Measurements from ENCODE around the gene NEFH. TPM values are rescaled to one million over a fixed set of nuclear protein-coding genes. Genes with fewer than 3 reads are reported as not detected.

The NEFH gene
- polyA plus RNA-seq, 3 donors = 9.9 to 12.2 (median 11.7) TPM

DNA sequence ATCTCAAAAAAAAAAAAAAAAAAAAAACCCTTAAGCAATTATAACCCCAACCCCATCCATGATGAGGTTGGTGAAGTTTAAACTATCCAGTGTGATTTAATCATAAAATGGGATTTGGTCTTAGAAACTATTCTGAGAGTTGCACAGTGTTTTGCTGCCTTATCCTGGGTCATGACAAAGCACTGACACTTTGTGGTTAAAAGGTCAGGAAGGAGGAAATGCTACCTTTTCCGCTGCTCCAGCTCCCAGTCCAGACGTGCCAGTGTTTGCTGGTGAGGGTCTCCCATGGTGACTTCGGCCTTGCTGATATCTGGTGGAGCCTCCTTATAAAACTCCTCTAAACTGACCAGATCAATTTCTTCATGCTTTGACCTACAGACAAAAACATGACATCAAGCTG, 59.1 kb downstream of the NEFH start:
- DNase-seq (ENCODE audit: low read depth in 3 of 3, low spot score in 2 of 3) = no peak

Other genes starting within 250 kb of the NEFH start
- 10 to 100 TPM; 18.9 to 23.9 (median 22.5) TPM for gene RHBDD3, start 212.2 kb upstream of the NEFH start, polyA plus RNA-seq (ENCODE audit: insufficient read length in 3 of 3)
- 100 to 1,000 TPM; 287 to 335 (median 320) TPM for gene EWSR1, start 211.9 kb upstream of the NEFH start, polyA plus RNA-seq (ENCODE audit: insufficient read length in 3 of 3)
- gene GAS2L1, start 173.6 kb upstream of the NEFH start, polyA plus RNA-seq (ENCODE audit: insufficient read length in 3 of 3) = 1 to 10 TPM; 4.4 to 6.5 (median 5.6) TPM
- gene RASL10A, start 164.5 kb upstream of the NEFH start, polyA plus RNA-seq (ENCODE audit: insufficient read length in 3 of 3) = under 1 TPM in 2 of 3 donors, not detected in 1; 0.12 to 0.26 TPM
- 10 to 100 TPM; 40.9 to 47.3 (median 43.3) TPM for gene AP1B1, start 91.6 kb upstream of the NEFH start, polyA plus RNA-seq (ENCODE audit: insufficient read length in 3 of 3)
- 1 to 10 TPM; 1.1 to 1.4 (median 1.2) TPM for gene RFPL1, start 41.6 kb upstream of the NEFH start, polyA plus RNA-seq (ENCODE audit: insufficient read length in 3 of 3)
- gene THOC5, start 73.5 kb downstream of the NEFH start, polyA plus RNA-seq (ENCODE audit: insufficient read length in 3 of 3) = 10 to 100 TPM; 20.8 to 35.0 (median 26.9) TPM
- gene NIPSNAP1, start 100.9 kb downstream of the NEFH start, polyA plus RNA-seq (ENCODE audit: insufficient read length in 3 of 3) = 100 to 1,000 TPM; 153 to 169 (median 154) TPM
- 10 to 100 TPM; 26.5 to 29.3 (median 27.1) TPM for gene NF2, start 123.4 kb downstream of the NEFH start, polyA plus RNA-seq (ENCODE audit: insufficient read length in 3 of 3)
- gene CABP7, start 239.8 kb downstream of the NEFH start, polyA plus RNA-seq (ENCODE audit: insufficient read length in 3 of 3) = under 1 TPM; 0.04 to 0.12 (median 0.11) TPM

Measured in right renal cortex interstitium (tissue), 3 donors.